Middle frontal gyrus (tissue), 1 donor: ENCODE data around the gene ABLIM2.

ENCODE experiments used
- DNase-seq: peaks from one replicate; pipeline ENCODE4 v3.0.0-alpha.2; 2015; ENCODE audit warnings: low spot score; ENCODE audit errors: extremely low spot score

The ABLIM2 gene

DNA sequence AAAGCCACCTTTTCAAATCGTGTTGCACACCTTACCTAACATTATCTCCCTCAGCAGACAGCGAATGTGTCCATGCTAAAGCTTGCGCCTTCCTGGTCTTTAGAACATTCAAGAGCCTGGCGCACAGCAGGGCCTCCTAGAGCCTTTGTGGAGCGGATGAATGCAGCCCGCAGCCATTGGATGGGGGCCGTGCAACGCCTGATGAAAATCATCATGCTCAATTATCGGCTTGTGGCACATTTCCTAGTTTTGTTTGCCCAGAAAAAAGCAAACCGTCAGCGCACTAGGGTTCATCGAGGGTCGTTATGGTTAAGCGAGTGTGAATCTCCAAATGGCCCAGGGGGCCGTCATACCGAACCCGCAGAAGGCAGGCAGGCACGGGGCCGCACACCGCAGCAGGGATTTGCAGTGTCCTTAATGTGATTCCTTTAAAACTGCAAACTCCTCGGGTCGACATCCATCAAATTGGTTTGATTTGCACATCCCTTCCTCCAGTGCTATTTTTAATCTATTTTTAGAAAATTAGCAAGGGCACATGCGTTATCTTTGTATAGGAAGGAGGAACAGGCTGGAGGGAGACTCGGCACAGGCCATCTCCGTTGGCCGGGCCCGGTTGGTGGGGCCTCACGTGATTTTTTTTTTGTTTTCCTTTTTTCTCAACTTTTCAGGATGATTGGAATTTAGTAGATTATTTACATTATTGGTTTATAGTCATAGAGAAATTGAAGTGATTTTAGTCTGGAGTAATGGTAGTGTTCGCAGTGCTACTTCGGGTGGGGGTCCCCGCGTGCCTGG, 53.1 kb downstream of the ABLIM2 start:
- DNase-seq: no peak

GRCh38 chr4:8104491-8105305, 53.9 kb downstream of the ABLIM2 start:
- DNase-seq: no peak

DNA sequence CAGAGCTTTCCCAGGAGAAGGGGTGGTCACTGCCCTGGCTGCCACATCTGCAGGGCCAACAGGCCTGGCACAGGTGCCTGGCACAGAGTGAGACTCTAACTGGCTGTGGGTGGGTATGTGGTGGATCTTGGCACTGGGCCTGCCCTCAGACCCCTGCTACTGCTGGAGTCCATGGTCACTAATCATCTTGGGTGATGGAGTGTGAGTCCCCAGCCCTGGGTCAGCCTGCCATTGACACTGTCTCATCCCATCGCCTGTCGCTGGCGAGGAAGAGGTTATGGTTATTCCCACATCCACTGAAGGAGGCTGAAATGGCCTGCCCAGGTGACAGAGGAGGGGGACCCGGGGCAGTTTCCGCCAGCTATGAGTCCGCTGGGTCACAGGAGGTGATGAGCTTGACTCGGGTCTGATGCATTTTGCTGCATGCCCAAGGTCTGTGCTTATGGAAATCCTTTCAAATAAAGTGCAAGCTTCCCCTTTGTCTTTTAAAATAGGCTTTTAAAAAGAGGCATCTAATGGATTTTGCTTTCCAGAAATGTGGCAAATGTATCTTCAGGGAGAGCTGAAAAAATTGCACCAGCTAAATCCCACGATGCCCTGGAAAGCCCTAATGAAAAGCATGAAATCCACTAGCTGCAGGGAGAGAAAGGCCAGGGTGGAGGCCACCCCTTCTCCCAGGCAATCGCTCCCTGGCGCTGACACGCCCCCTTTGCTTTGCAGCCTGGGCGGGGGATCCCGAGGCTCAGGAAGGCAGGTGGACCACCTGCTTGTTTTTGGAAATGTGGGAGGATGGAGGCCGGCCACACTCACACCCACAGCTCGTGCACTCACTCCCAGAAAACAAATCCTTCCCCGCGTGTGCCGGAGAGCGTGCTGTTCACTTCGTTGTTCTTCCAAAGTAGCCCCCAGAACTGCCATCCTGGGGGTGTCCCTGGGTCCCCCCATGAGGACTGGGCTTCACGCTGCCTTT, 54.9 kb downstream of the ABLIM2 start:
- no peak for DNase-seq

GRCh38 chr4:8102831-8103230, 55.8 kb downstream of the ABLIM2 start:
- DNase-seq: no peak

DNA sequence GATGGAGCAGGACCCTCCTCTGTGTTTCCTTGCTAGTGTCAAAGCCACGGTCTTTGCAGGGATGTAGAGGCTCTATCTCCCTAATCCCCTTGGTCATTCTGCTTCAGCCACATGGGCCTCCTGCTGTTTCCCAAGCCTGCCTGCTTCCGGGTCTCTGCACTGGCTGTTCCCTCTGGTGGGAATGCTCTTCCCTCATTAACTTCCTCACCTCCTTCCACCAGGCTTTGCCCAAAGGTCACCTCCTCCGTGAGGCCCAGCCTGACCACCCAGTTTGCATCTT, 56.6 kb downstream of the ABLIM2 start:
- no peak for DNase-seq

DNA sequence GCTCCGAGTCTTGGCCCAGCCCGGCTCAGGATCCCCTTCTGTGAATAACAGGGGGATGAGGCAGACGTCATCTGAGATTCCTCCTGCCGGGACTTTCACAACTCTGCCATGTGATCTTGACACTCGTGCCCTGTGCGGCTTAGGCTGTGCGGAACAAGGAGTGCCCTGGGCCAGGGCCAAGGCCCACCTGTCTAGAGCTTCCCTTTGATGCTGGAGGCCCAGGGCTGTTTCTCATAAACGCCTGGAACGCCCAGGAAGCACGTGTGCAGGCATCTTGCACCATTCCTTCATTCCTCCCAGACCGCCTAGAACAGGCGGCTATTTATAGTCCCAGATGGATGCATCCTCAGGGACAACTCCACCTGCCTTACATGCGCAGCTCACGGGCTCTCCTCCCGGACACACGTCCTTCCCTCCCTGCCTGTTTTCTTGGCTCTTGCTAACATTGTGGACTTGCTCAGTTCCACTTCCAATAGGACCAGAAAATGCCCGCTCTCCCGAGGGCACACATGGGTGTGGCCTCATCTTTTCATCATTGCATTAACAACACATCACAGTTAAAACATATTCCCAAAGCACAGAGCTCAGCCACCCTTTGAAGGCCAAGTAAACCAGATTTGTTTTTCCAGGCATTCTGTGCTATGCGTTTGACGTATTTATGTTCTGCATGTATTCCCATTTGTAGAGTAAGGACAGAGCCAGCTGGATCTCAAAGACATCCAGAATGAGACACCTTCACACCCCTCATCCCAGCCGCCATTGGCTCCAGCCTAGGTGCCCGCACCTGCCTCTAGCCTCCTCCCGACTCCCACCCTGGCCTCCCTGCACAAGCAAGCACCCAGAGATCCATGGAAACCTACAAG, 57.2 kb downstream of the ABLIM2 start:
- no peak for DNase-seq

DNA sequence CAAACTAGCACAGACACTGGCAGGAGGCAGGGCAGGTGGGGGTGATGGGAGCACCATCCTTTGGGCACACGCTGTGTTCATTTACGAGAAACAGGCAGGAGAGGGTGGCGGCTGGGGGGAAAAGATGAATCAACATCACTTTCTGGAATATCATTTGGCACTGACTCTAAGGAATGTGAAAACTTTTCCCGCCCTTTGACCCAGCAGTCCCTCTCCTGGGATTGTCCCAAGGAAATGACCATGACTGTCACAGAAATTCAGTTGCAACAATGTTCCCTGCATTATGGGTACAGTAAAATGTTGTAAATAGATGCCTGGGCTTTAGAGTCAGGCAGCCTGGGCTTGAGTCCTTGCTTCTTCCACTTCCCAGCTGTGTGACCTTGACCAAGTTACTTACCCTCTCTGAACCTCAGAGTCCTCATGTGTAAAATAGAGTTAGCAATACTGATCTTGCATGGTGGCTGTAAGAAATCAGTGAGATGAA, 58.6 kb downstream of the ABLIM2 start:
- no peak for DNase-seq

DNA sequence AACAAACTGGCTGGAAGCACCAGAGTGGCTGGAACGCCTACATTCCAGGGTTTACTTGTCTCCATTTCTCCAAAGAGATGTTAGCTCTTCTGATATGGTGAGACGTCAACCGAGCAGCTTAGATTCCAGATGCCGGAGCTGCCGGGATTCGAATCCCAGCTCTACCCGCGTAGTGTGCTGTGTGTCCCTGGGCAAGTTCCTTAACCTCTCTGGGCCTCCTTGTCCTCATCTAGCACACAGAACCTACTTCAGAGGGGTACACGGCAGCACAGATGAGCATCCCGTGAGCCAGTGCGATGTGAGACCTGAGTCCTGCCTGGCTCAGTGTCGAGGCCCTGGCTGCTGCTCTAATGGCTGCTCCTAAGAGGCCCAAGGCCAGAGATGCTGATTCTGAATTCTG, 60.1 kb downstream of the ABLIM2 start:
- DNase-seq: no peak

GRCh38 chr4:8097721-8098345, 60.8 kb downstream of the ABLIM2 start:
- DNase-seq: no peak

DNA sequence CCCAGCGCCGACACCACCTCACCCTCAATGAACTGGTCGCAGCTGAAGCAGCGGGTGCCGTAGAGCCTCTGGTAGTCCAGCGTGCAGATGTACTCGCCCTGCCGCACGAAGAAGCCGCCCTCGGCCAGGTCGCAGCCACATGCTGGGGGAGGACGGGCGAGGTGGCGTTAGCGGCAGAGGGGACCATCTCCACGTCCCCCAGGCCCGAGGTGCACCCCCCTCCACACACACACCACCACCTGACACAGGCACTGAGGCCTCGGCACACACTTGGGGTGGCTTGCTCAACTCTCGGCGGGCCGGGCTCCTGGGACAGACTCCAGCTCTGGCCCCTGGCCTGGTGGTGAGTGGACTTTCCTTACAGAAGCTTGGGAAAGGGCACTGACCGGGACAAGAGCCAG, 61.5 kb downstream of the ABLIM2 start:
- no peak for DNase-seq

DNA sequence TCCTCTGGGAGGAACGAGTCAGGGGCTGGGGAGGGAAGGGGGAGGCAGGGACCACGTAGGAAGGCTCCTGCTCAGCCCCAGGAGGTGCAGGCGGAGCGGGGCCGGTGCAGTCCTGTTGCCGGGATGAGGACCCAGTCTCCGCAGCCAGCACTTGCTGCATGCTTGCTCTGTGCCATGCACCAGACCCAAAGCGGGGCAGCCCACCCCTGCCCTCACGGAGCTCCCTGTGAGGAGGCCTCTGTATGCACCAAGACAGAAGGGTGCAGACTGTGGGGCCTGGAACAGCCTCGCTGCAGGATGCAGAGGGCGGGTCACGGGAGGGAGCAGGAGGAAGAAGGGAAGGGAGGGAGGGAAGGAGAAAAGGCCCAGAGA, 61.9 kb downstream of the ABLIM2 start:
- no peak for DNase-seq

GRCh38 chr4:8095956-8096689, 62.5 kb downstream of the ABLIM2 start:
- DNase-seq: no peak

- no peak for DNase-seq
Observed at GRCh38 chr4:8093587-8094274, 64.9 kb downstream of the ABLIM2 start.

- no peak for DNase-seq
Observed at GRCh38 chr4:8092282-8092681, 66.3 kb downstream of the ABLIM2 start.

DNA sequence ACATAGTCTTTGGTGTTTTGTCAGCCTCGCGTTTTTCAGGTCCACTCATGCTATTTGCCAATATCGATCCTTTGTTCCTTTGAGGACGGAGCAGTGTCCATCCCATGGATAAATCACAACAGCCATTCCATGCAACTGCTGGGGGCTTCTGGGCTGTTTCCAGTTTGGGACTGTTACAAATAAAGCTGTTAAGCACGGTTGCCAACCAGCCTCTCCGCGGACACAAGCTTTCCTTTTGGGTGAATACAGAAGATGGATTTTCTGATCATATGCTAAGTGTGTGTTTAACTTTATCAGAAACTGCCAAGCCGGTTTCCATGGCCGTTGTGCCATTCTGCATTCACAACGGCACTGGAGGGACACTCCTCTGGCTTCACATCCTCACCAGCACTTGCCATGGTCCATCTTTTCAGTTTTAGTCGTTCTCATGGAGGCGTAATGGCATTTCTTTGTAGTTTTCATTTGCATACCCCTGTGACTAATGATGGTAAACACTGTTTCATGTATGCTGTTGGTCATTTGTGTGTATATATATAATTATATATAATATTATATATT, 67.8 kb downstream of the ABLIM2 start:
- no peak for DNase-seq

DNA sequence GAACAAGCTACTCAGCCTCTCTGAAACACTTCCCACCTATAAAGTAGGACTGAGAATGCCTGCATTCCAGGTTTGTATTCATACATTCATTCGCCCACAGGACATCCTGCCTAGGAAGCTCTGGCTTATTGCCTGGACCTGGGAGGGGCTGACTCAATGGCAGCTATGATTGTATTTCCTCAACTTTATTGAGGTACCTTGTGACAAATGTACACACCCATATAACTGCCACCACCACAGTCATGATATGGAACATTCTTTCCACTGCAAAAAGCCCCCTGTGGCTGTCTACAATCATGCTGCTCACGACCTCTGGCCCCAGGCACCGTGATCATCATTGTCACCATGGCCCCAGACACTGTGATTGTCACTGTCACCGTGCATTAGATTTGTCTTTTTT, 68.3 kb downstream of the ABLIM2 start:
- DNase-seq: no peak

DNA sequence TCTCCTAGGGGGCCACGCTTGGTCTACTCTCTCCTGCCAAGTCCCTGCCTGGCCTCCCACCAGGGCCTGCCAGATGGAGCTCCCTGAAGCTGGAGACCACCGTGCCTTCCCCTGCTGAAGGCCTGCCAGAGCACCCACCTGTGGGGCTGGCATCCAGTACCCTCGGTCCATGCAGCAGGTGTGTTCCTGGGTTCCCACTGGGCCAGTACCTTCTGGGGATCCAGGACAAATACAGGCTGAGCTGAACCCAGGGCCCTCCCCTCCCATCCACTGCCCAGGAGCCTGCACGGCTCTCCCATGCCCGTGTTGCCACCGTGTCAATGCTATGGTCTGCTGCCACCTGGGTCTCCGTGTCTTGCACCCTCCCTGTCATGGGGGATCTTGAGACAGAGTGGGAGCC, 68.8 kb downstream of the ABLIM2 start:
- no peak for DNase-seq

- no peak for DNase-seq
Observed at GRCh38 chr4:8088966-8089491, 69.6 kb downstream of the ABLIM2 start.
